Measurements from ENCODE around the gene GLI3.

Gene GLI3

GRCh38 chr7:42071372-42072261 is 165.4 kb downstream of the GLI3 start:
- DNase-seq = no peak

- DNase-seq = no peak
Observed at GRCh38 chr7:42070068-42070467, 166.9 kb downstream of the GLI3 start.

- no peak for DNase-seq
Observed at GRCh38 chr7:42069590-42069989, 167.4 kb downstream of the GLI3 start.

GRCh38 chr7:42068554-42069280 is 168.3 kb downstream of the GLI3 start:
- DNase-seq = no peak

- no peak for DNase-seq
Observed at GRCh38 chr7:42065942-42066341, 171.1 kb downstream of the GLI3 start.

- no peak for DNase-seq
Observed at GRCh38 chr7:42065015-42065414, 172.0 kb downstream of the GLI3 start.

- DNase-seq = no peak
Observed at GRCh38 chr7:42064534-42064933, 172.5 kb downstream of the GLI3 start.

- no peak for DNase-seq
Observed at GRCh38 chr7:42059275-42059674, 177.7 kb downstream of the GLI3 start.

- DNase-seq = no peak
Observed at GRCh38 chr7:42057331-42057730, 179.7 kb downstream of the GLI3 start.

GRCh38 chr7:42055171-42055570 is 181.8 kb downstream of the GLI3 start:
- DNase-seq = no peak

GRCh38 chr7:42053834-42054233 is 183.2 kb downstream of the GLI3 start:
- DNase-seq = no peak

- DNase-seq = no peak
Observed at GRCh38 chr7:42049761-42050160, 187.2 kb downstream of the GLI3 start.

- DNase-seq = no peak
Observed at GRCh38 chr7:42046483-42046882, 190.5 kb downstream of the GLI3 start.

GRCh38 chr7:42045961-42046360 is 191.0 kb downstream of the GLI3 start:
- DNase-seq = no peak

GRCh38 chr7:42039921-42040320 is 197.1 kb downstream of the GLI3 start:
- DNase-seq = no peak

GRCh38 chr7:42035210-42035609 is 201.8 kb downstream of the GLI3 start:
- DNase-seq = no peak

- no peak for DNase-seq
Observed at GRCh38 chr7:42033480-42033879, 203.5 kb downstream of the GLI3 start.

GRCh38 chr7:42029405-42029804 is 207.6 kb downstream of the GLI3 start:
- DNase-seq = no peak

- no peak for DNase-seq
Observed at GRCh38 chr7:42027521-42027920, 209.5 kb downstream of the GLI3 start.

GRCh38 chr7:42026622-42027197 is 210.3 kb downstream of the GLI3 start:
- DNase-seq = no peak

GRCh38 chr7:42025635-42026375 is 211.2 kb downstream of the GLI3 start:
- DNase-seq = no peak

GRCh38 chr7:42024537-42024936 is 212.5 kb downstream of the GLI3 start:
- DNase-seq = peak in 1 of 2 experiments; percentile 8

- DNase-seq = no peak
Observed at GRCh38 chr7:42023262-42023661, 213.7 kb downstream of the GLI3 start.
